ENCODE measurements around the gene JUN. TPM values are rescaled to one million over a fixed set of nuclear protein-coding genes. Genes with fewer than 3 reads are reported as not detected.

The JUN gene
- 10 to 100 TPM; 26.1 to 26.3 TPM for total RNA-seq

DNA sequence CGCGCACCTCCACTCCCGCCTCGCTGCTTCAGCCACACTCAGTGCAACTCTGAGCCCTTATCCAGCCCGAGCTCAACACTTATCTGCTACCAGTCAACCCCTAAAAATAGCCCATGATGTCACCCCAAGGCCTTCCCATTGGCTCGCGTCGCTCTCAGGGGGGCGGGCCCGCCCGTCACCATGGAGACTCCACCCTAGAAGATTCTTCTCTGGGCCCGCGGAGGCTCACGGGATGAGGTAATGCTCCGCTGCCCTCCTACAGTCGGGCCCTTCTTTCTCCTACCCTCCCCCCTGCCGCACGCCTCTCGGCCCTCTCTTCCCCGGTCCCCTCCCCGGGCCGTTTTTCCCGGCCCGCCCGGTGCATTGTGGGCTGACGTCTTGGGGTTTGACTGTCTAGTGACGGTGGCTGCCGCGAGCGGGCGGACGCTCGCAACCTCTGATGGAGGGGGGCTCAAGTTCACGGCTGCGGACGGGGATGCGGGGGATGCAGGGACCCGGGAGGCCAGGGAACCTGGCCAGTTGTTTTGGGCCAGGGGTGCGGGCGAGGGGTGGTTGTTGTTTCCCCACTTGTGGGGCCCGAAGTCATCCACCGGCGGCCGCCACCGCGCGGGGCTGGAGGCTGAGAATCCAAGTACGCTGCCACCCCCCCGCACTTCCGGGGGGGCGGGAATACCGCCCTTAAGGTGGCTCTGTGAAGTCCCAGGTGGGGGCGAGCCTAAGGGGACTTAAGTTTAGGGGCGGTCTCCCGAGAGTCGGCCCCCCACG, at the start of gene JUN:
JUN (minus strand) TSS at position 55 of the 765 bp plus-strand sequence. CDS start 977 bp downstream, outside the sequence.
- H3K4me1 Mint-ChIP-seq, result peaks cover 26% of the 10 kb centered on the region
- H3K27ac Mint-ChIP-seq, result peak within 1 kb of the TSS; percentile 96
- H3K27me3 Mint-ChIP-seq, result peaks cover 3% of the 10 kb centered on the region
- H3K9me3 Mint-ChIP-seq, result peaks cover 10% of the 10 kb centered on the region
- peaks cover 32% of the 10 kb centered on the region for H3K36me3 Mint-ChIP-seq
- peak; percentile 96 for DNase-seq
- H3K4me3 Mint-ChIP-seq, result peak within 1 kb of the TSS; percentile 92

DNA sequence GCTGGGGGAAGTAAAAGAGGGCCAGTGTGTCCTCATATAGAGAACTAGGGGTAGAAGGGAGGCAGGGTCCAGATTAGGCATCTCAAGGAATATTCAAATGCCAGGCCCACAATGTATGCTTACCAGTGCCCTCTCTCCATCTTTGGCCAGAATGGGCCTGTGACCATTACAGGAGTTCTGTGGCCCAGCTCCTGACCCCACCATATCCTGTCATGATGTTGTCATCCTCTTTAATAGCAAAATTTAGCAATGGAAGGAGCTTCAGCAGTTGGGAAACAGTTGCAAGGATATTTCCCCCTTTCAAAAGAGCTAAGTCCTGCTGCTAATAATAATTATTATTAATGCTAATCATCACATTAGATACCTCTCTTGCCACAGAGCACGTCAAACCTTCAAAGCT, 49.3 kb upstream of the JUN start:
- H3K4me1 Mint-ChIP-seq, result no peaks in the 10 kb centered on the region
- no peaks in the 10 kb centered on the region for H3K27me3 Mint-ChIP-seq
- peaks cover 2% of the 10 kb centered on the region for H3K36me3 Mint-ChIP-seq
- no peak overlapping the region for H3K4me3 Mint-ChIP-seq
- no peak for DNase-seq
- H3K9me3 Mint-ChIP-seq, result peaks cover 1% of the 10 kb centered on the region
- H3K27ac Mint-ChIP-seq, result no peak overlapping the region

DNA sequence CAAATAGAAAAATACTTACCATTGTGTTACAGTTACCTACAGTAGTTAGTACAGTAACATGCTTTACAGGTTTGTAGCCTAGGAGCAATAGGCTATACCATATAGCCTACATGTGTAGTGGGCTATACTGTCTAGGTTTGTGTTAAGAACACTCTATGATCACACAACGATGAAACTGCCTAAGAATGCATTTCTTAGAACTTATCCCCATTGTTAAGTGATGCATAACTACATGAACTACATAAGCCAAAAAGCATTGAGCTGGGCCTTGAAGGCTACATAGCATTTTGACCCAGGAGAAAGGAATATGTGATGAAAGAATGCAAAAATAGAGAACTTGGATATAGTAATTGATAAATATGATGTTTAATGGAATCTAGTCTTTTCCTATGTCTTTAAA, 46.4 kb upstream of the JUN start:
- H3K27ac Mint-ChIP-seq, result no peak overlapping the region
- peaks cover 16% of the 10 kb centered on the region for H3K9me3 Mint-ChIP-seq
- peaks cover 13% of the 10 kb centered on the region for H3K36me3 Mint-ChIP-seq
- no peak for DNase-seq
- H3K4me1 Mint-ChIP-seq, result no peaks in the 10 kb centered on the region
- no peak overlapping the region for H3K4me3 Mint-ChIP-seq
- H3K27me3 Mint-ChIP-seq, result no peaks in the 10 kb centered on the region

DNA sequence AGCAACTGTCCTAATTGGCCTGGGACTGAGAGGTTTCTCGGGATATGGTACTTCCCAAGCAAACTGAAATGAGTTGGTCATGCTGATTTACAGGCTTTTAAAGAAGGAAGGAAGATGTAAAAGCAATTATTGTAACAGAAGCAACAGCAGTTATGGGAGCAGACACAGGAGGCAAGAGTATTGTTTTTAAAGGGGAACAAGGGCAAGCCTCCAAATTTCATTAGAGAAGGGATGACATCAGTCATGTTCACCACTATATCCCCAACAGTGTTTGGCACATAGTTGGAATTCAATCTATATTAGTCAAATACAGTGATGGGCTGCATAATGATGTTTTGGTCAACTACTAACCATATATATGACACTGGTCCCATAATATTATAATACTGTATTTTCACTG, 46.0 kb upstream of the JUN start:
- Mint-ChIP-seq H3K27ac (no peak overlapping the region), H3K4me1 (no peaks in the 10 kb centered on the region), H3K36me3 (peaks cover 13% of the 10 kb centered on the region)

DNA sequence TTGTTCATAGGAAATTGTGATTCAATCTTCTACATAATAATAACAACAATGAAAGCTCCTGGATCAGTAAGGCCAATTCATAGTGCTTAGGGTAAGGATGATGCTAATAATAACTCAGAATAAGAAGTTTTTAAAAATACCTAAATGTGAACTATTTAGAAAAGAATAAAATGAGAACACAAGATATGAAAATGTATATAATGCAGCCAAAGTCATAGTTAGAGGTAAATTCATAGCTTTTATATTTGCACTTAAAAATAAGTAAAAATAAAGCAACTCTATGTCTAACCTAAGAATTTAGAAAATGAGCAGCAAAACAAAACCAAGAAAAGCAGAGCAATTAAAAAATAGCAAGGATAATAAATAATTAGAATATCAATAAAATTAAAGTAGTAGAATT, 43.5 kb upstream of the JUN start:
- peaks cover 13% of the 10 kb centered on the region for H3K36me3 Mint-ChIP-seq
- peaks cover 16% of the 10 kb centered on the region for H3K9me3 Mint-ChIP-seq
- DNase-seq, result no peak
- no peak overlapping the region for H3K27ac Mint-ChIP-seq
- H3K4me3 Mint-ChIP-seq, result no peak overlapping the region
- H3K4me1 Mint-ChIP-seq, result no peaks in the 10 kb centered on the region
- no peaks in the 10 kb centered on the region for H3K27me3 Mint-ChIP-seq

More for the DNA sequence above, 46.0 kb upstream of the JUN start:
- Mint-ChIP-seq H3K4me3 (no peak overlapping the region), H3K27me3 (no peaks in the 10 kb centered on the region), H3K9me3 (peaks cover 16% of the 10 kb centered on the region)
- DNase-seq, result no peak

DNA sequence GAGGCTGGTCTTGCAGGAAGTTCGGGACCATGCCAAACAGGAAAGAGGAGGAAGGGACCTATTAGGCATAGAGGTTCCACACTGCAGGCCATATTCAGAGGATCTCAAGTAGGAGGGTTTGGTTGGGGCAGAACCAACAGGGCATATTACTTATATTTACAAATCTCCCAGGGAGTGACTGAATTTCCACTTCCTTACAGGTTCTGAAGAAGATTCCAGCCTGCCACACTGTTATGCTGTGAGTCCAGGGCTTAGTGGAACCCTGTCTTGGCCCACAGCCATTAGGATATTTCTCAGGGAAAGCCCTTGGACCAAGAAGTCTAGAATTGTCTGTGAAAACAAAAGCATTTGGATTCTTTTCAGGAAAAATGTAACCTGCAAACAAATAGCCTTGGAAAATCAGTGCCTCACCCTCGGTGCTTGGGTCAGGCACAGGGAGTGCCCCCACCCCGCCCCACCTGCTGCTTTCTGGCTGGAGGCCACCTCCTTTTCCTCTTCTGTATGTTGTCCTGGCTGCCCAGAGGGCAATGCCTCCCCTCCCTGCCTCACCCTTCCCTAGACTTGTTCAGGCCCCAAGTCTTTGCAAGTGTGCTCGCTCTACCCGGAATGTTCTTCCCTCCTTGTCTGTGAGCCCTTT, 41.0 kb upstream of the JUN start:
- Mint-ChIP-seq H3K9me3 (peaks cover 16% of the 10 kb centered on the region), H3K4me1 (no peaks in the 10 kb centered on the region), H3K4me3 (no peak overlapping the region), H3K27ac (no peak overlapping the region), H3K36me3 (peaks cover 13% of the 10 kb centered on the region), H3K27me3 (no peaks in the 10 kb centered on the region)
- DNase-seq, result no peak

DNA sequence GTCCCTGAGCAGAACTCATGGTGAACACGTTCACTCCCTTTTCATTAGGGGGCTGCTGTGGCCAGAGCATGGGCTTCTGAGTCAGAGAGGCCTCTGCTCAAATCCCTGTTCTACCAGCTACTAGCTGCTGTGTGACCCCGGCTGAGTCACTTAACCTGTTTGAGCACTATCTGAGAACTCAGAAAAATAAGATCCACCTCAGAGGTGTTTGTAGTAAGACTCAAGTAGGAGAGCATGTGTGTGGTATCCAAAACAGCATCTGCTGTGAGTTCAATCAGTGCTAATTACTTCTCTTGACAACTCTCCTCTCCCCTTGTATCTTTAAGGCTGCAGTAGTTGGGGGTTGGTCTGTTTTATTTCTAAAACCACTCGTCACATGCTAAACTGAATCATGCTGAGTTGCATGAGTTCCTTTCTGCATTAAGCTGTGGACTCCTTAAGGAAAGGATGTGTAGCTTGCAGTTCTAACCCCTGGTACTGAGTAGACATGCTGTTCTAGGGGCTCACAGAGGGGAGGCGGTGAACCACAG, 39.7 kb upstream of the JUN start:
- no peak for DNase-seq
- H3K36me3 Mint-ChIP-seq, result peaks cover 12% of the 10 kb centered on the region
- no peak overlapping the region for H3K4me3 Mint-ChIP-seq
- no peaks in the 10 kb centered on the region for H3K27me3 Mint-ChIP-seq
- no peaks in the 10 kb centered on the region for H3K4me1 Mint-ChIP-seq
- H3K9me3 Mint-ChIP-seq, result peaks cover 16% of the 10 kb centered on the region
- no peak overlapping the region for H3K27ac Mint-ChIP-seq

DNA sequence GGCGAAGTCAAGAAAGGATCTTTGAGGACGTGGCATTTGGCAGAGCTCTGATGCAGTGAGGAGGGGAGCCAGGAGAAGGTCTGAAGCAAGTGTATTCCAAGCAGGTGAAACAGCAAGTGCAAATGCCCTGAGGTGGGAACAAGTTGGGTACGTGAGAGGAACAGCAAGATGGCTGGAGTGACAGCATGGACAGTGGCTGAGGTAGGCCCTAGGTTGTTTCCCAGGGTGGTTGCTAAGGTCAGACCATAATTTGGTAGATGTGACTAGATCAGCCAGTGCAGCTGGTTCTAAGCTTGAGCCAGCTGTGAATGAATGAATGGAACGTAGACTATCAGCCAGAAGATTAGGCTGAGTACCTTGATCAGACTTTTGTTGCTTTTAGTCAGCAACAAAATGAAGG, 37.5 kb upstream of the JUN start:
- no peak for DNase-seq
- Mint-ChIP-seq H3K27ac (no peak overlapping the region), H3K4me3 (no peak overlapping the region), H3K9me3 (no peaks in the 10 kb centered on the region), H3K27me3 (no peaks in the 10 kb centered on the region), H3K36me3 (no peaks in the 10 kb centered on the region), H3K4me1 (peaks cover 6% of the 10 kb centered on the region)

DNA sequence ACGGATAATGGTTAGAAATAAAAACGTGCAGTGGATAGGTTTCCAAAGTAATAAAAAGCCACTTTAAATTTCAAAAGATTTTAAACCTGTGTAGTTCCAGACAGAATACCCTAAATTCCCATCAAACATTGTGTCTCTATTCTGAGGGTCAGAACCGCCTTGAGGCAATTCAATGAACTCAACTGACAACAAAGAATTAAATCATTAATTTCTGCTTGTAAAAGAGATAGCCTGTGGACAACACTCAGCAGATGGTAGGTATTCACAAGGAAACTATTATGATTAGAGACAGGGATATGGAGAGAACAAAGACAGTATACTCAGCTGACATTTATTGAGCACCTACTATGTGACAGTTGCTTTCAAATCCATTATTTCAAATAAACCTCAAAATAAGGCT, 35.1 kb upstream of the JUN start:
- no peak overlapping the region for H3K27ac Mint-ChIP-seq

DNA sequence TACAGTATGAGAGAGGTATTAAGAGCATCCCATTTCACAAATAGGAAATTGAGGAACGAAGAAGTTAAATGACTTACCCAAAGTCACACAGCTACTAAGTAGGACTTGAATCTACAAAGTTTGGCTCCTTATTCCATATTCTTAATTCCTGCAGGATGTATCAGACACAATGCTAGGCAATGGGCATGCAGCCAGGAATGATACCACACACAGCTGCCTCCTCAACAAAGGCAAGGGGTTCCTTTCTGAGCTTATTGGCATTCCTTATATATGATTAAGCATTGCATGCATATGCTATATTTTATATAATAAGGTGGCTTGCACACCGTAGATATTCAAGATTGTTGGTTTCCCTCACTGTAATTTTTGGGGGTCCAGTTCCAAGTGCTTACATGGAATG, 34.2 kb upstream of the JUN start:
- Mint-ChIP-seq H3K4me1 (peaks cover 28% of the 10 kb centered on the region), H3K27ac (no peak overlapping the region), H3K27me3 (no peaks in the 10 kb centered on the region), H3K9me3 (no peaks in the 10 kb centered on the region), H3K4me3 (no peak overlapping the region), H3K36me3 (no peaks in the 10 kb centered on the region)
- no peak for DNase-seq

More for the DNA sequence above, 35.1 kb upstream of the JUN start:
- no peak overlapping the region for H3K4me3 Mint-ChIP-seq
- H3K9me3 Mint-ChIP-seq, result no peaks in the 10 kb centered on the region
- H3K4me1 Mint-ChIP-seq, result peaks cover 20% of the 10 kb centered on the region
- no peaks in the 10 kb centered on the region for H3K27me3 Mint-ChIP-seq
- no peak for DNase-seq
- no peaks in the 10 kb centered on the region for H3K36me3 Mint-ChIP-seq

DNA sequence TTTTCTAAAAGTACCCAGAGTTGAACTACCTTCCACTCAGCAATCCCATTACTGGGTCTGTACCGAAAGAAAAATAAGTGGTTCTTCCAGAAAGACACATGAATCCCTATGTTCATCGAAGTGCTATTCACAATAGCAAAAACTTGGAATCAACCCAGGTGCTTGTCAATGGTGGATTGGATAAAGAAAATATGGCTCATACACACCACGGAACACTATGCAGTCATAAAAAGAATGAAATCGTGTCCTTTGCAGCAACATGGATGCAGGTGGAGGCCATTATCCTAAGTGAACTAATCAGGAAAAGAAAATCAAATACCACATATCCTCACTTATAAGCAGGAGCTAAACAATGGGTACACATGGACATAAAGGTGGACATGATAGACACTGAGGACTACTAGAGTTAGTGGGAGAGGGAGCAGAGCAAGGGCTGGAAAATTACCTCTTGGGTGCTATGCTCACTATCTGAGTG, 32.9 kb upstream of the JUN start:
- no peak for DNase-seq
- no peaks in the 10 kb centered on the region for H3K36me3 Mint-ChIP-seq
- no peaks in the 10 kb centered on the region for H3K9me3 Mint-ChIP-seq
- H3K27ac Mint-ChIP-seq, result peak overlapping the region; percentile 78
- peak overlapping the region; percentile 63 for H3K4me3 Mint-ChIP-seq
- H3K4me1 Mint-ChIP-seq, result peaks cover 38% of the 10 kb centered on the region
- H3K27me3 Mint-ChIP-seq, result no peaks in the 10 kb centered on the region

DNA sequence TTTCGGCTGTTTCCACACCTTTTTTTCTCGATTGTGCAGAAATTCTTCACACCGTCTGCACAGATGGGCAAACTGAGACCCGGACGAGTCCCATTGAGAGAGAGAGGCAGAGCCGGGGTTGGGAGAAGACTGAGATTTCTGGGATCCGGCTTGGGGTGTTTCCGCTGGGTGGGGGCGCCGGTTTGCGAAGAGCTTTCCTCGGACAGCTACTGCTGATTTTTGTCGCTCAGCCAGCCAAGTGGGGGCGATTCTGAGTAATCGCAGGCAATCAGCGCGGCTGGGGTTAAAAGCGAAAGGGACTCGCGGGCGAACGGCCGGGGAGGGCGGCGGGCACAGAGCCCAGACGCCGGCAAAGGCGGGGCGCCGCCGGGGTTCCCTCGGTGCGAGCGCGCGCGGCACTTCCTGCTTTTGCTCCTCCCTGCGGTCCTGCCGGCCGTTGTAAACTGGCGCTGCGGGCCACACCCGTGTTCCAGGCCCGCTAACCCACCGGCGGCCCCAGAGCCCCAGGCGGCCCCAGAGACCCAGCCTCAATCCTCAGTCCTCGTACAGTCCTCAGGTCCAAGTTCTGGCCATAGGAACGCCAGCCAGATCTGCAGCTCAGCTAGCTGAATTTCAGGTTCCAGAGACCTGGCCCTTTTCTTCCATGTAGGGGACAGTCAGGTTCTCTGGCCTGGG, 32.4 kb upstream of the JUN start:
- peak overlapping the region; percentile 78 for H3K27ac Mint-ChIP-seq
- H3K9me3 Mint-ChIP-seq, result no peaks in the 10 kb centered on the region
- H3K4me1 Mint-ChIP-seq, result peaks cover 38% of the 10 kb centered on the region
- peak overlapping the region; percentile 79 for H3K4me3 Mint-ChIP-seq
- DNase-seq, result peak; percentile 89
- H3K27me3 Mint-ChIP-seq, result no peaks in the 10 kb centered on the region
- H3K36me3 Mint-ChIP-seq, result no peaks in the 10 kb centered on the region

DNA sequence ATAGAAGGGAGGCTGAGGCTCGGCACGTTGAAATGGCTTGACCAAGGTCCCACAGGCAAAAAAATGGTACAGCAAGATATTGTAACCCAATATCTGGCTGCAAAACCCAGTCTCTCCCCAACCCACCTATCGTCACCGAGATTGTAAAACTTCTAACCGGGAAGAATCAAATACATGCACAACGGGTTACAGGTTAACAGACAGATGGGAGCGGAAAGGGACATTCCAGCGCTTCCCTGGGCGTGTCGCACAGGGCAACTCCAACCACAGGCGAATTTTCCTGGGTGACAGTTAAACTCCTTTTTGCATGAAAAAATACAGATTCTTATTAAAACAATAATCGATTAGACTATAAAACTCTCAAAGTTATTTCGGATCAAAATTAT, 31.8 kb upstream of the JUN start:
- H3K27ac Mint-ChIP-seq, result peak overlapping the region; percentile 78
- peak overlapping the region; percentile 79 for H3K4me3 Mint-ChIP-seq
- H3K27me3 Mint-ChIP-seq, result no peaks in the 10 kb centered on the region
- DNase-seq, result no peak
- no peaks in the 10 kb centered on the region for H3K9me3 Mint-ChIP-seq
- peaks cover 38% of the 10 kb centered on the region for H3K4me1 Mint-ChIP-seq
- no peaks in the 10 kb centered on the region for H3K36me3 Mint-ChIP-seq

DNA sequence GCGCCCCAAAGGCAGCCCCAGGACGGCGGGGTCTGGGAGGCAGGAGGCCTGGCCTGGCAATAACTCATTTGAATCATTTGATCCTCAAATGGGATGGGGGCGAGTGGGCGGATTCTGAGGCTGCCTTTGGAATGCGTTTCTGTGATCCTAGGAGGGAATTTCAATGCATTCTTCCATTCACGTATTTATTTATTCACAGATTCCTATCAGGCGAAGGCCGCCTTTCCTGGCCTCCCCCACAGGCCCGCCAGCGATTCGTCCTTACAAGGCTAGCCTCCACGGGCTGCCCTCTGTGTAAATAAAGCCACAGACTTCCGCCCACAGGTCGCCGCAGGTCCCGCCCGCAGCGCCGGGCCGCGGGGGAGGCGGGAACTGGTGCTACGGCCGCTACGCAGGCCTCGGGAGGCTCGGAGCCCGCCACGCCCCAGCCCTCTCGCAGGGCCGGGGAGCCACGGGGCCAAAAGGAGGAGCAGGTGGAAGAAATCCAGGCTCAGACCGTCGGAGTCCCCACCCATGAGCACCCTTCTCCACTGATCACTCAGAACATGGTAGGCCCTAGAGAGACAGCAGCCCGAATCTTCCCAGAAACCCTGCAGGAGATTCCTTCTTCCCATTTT, 31.3 kb upstream of the JUN start:
- Mint-ChIP-seq H3K4me1 (peaks cover 38% of the 10 kb centered on the region), H3K27ac (peak overlapping the region; percentile 78), H3K4me3 (peak overlapping the region; percentile 79)

More for the DNA sequence above, 31.3 kb upstream of the JUN start:
- Mint-ChIP-seq H3K9me3 (no peaks in the 10 kb centered on the region), H3K36me3 (no peaks in the 10 kb centered on the region), H3K27me3 (no peaks in the 10 kb centered on the region)
- DNase-seq, result peak; percentile 68
